MM.1S (cell line): ENCODE data around the gene CLIC4.

Experiments
- DNase-seq: peaks from one replicate; pipeline ENCODE4 v3.0.0-alpha.2; 2015
- H2AFZ ChIP-seq: fragments of 300-600 bp; sonication (generic); 2 replicates; pipeline ENCODE4 v1.6.0; 2016; ENCODE audit warnings: antibody characterized with exemption, low read length
- H3F3A ChIP-seq: fragments of 300-600 bp; sonication (generic); 2 replicates; pipeline ENCODE4 v1.6.1; 2016; ENCODE audit warnings: mild to moderate bottlenecking, antibody characterized with exemption, low read length, moderate library complexity, mixed read lengths; ENCODE audit not compliant: insufficient read depth
- H3K27ac ChIP-seq: fragments of 300-600 bp; sonication (generic); 2 replicates; pipeline ENCODE4 v1.5.1; 2016; ENCODE audit warnings: mild to moderate bottlenecking, low read length
- H3K27me3 ChIP-seq: fragments of 300-600 bp; sonication (generic); replicated peaks from 2 replicates; pipeline ENCODE4 v1.6.0; 2016; ENCODE audit warnings: low read length; ENCODE audit not compliant: insufficient read depth
- H3K36me3 ChIP-seq: fragments of 300-600 bp; sonication (generic); replicated peaks from 2 replicates; pipeline ENCODE4 v1.6.1; 2016; ENCODE audit warnings: mild to moderate bottlenecking, low read length, mixed read lengths; ENCODE audit not compliant: insufficient read depth
- H3K4me1 ChIP-seq: fragments of 300-600 bp; sonication (generic); 2 replicates; pipeline ENCODE4 v1.6.1; 2016; ENCODE audit warnings: low read length, mixed read lengths
- H3K4me2 ChIP-seq: fragments of 300-600 bp; sonication (generic); 2 replicates; pipeline ENCODE4 v1.6.0; 2016; ENCODE audit warnings: low read depth, low read length
- H3K4me3 ChIP-seq: fragments of 300-600 bp; sonication (generic); 2 replicates; pipeline ENCODE4 v1.5.1; 2016; ENCODE audit warnings: low read length, mixed read lengths
- H3K79me2 ChIP-seq: fragments of 300-600 bp; sonication (generic); 2 replicates; pipeline ENCODE4 v1.6.1; 2016; ENCODE audit warnings: mixed run types, low read length, mixed read lengths
- H3K9ac ChIP-seq: fragments of 300-600 bp; sonication (generic); 2 replicates; pipeline ENCODE4 v1.6.1; 2016; ENCODE audit warnings: low read length, mixed read lengths
- H3K9me2 ChIP-seq: fragments of 300-600 bp; sonication (generic); replicated peaks from 2 replicates; pipeline ENCODE4 v1.6.1; 2016; ENCODE audit warnings: mild to moderate bottlenecking, low read length, mixed read lengths; ENCODE audit not compliant: insufficient read depth
- H3K9me3 ChIP-seq: fragments of 300-600 bp; sonication (generic); replicated peaks from 2 replicates; pipeline ENCODE4 v1.6.1; 2016; ENCODE audit warnings: mild to moderate bottlenecking, low read length, mixed read lengths; ENCODE audit not compliant: insufficient read depth
- H4K20me1 ChIP-seq: fragments of 300-600 bp; sonication (generic); 2 replicates; pipeline ENCODE4 v1.6.1; 2016; ENCODE audit warnings: mild to moderate bottlenecking, low read length, moderate library complexity, mixed read lengths; ENCODE audit not compliant: insufficient read depth
- CTCF ChIP-seq: fragments of 300-600 bp; sonication (generic); IDR thresholded peaks from 2 replicates; pipeline ENCODE4 v1.5.1; 2016; ENCODE audit warnings: antibody characterized with exemption, low read length, mixed read lengths
- EZH2 ChIP-seq: fragments of 300-600 bp; sonication (generic); optimal IDR thresholded peaks from 2 replicates; pipeline ENCODE3; 2017; ENCODE audit warnings: low read depth, mild to moderate bottlenecking, antibody characterized with exemption, low read length, mixed read lengths
- EZH2phosphoT487 ChIP-seq: fragments of 300-600 bp; sonication (generic); IDR thresholded peaks from 2 replicates; pipeline ENCODE4 v1.6.1; 2018; ENCODE audit warnings: antibody characterized with exemption, low read length

CLIC4 gene

GRCh38 chr1:24775348-24775747 is 30.1 kb downstream of the CLIC4 start:
- no peak overlapping the region for H2AFZ ChIP-seq
- no peaks in the 10 kb centered on the region for H3K27me3 ChIP-seq
- peaks cover 7% of the 10 kb centered on the region; the same call in 1 of the 2 replicates for H3K4me1 ChIP-seq
- H3K79me2 ChIP-seq, result peaks cover 100% of the 10 kb centered on the region
- no peak for DNase-seq
- no peak overlapping the region for H3K9ac ChIP-seq
- peaks cover 31% of the 10 kb centered on the region for H4K20me1 ChIP-seq
- TF ChIP-seq EZH2 (no peak), EZH2phosphoT487 (no peak), CTCF (no peak)
- no peaks in the 10 kb centered on the region for H3K9me3 ChIP-seq
- H3K27ac ChIP-seq, result no peak overlapping the region
- no peaks in the 10 kb centered on the region for H3K9me2 ChIP-seq
- H3K36me3 ChIP-seq, result no peaks in the 10 kb centered on the region; the same call in 1 of the 2 replicates
- no peak overlapping the region for H3K4me2 ChIP-seq
- no peaks in the 10 kb centered on the region for H3F3A ChIP-seq
- H3K4me3 ChIP-seq, result no peak overlapping the region

- H3K79me2 ChIP-seq, result peaks cover 100% of the 10 kb centered on the region
- H3K4me3 ChIP-seq, result no peak overlapping the region
- no peaks in the 10 kb centered on the region; the same call in 1 of the 2 replicates for H3K36me3 ChIP-seq
- no peak overlapping the region for H3K27ac ChIP-seq
- no peaks in the 10 kb centered on the region for H3K9me2 ChIP-seq
- no peaks in the 10 kb centered on the region for H3K9me3 ChIP-seq
- H3K4me2 ChIP-seq, result no peak overlapping the region
- no peaks in the 10 kb centered on the region for H3K27me3 ChIP-seq
- H3F3A ChIP-seq, result no peaks in the 10 kb centered on the region
- peaks cover 34% of the 10 kb centered on the region for H4K20me1 ChIP-seq
- DNase-seq, result no peak
- TF ChIP-seq CTCF (no peak), EZH2 (no peak), EZH2phosphoT487 (no peak)
- H2AFZ ChIP-seq, result no peak overlapping the region
- no peak overlapping the region for H3K9ac ChIP-seq
- peaks cover 4% of the 10 kb centered on the region; the same call in 1 of the 2 replicates for H3K4me1 ChIP-seq
Measured at GRCh38 chr1:24775916-24776315, 30.7 kb downstream of the CLIC4 start.

GRCh38 chr1:24776821-24777220 is 31.6 kb downstream of the CLIC4 start:
- H3K4me1 ChIP-seq, result 0 out of 2 replicates have a peak, but pooled peaks cover 4% of the 10 kb centered on the region
- H3K9ac ChIP-seq, result no peak overlapping the region
- no peak overlapping the region for H3K27ac ChIP-seq
- no peaks in the 10 kb centered on the region; the same call in 1 of the 2 replicates for H3K36me3 ChIP-seq
- no peaks in the 10 kb centered on the region for H3F3A ChIP-seq
- no peak for DNase-seq
- H3K27me3 ChIP-seq, result no peaks in the 10 kb centered on the region
- no peak overlapping the region for H3K4me2 ChIP-seq
- no peak overlapping the region for H2AFZ ChIP-seq
- peaks cover 100% of the 10 kb centered on the region for H3K79me2 ChIP-seq
- H4K20me1 ChIP-seq, result peaks cover 30% of the 10 kb centered on the region
- no peak for TF ChIP-seq EZH2phosphoT487
- TF ChIP-seq CTCF, result no peak
- H3K9me3 ChIP-seq, result no peaks in the 10 kb centered on the region
- no peak overlapping the region for H3K4me3 ChIP-seq
- H3K9me2 ChIP-seq, result no peaks in the 10 kb centered on the region
